ENCODE results near the gene ATF6B.

The ATF6B gene

GRCh38 chr6:32127717-32128592 is at the start of gene ATF6B:
Gene ATF6B (minus strand): TSS chr6:32128246. CDS start chr6:32128207, 39 bp downstream.
- in situ Hi-C loops (cut with HindIII; ENCODE audit: low sequenced_read_pairs), result no loop called here

- in situ Hi-C loops (cut with HindIII; ENCODE audit: low sequenced_read_pairs), result no loop called here
These were observed 49.2 kb upstream of the ATF6B start for GRCh38 chr6:32177183-32177787.

- in situ Hi-C loops (cut with HindIII; ENCODE audit: low sequenced_read_pairs), result no loop called here
These were observed 48.6 kb upstream of the ATF6B start for GRCh38 chr6:32176476-32177182.

GRCh38 chr6:32175711-32176475 is 47.8 kb upstream of the ATF6B start, which contains the start of gene AGPAT1:
Gene AGPAT1 (minus strand): TSS chr6:32176084. CDS start chr6:32171496, 4,588 bp downstream.
- in situ Hi-C loops (cut with HindIII; ENCODE audit: low sequenced_read_pairs), result no loop called here

- in situ Hi-C loops (cut with HindIII; ENCODE audit: low sequenced_read_pairs), result no loop called here
These were observed 47.3 kb upstream of the ATF6B start for GRCh38 chr6:32175322-32175710.

- in situ Hi-C loops (cut with HindIII; ENCODE audit: low sequenced_read_pairs), result no loop called here
These were observed 46.4 kb upstream of the ATF6B start for GRCh38 chr6:32174416-32174815.

GRCh38 chr6:32173051-32173727 is 45.1 kb upstream of the ATF6B start:
- in situ Hi-C loops (cut with HindIII; ENCODE audit: low sequenced_read_pairs), result no loop called here

GRCh38 chr6:32171234-32171633 is 43.2 kb upstream of the ATF6B start:
- in situ Hi-C loops (cut with HindIII; ENCODE audit: low sequenced_read_pairs), result no loop called here

GRCh38 chr6:32170294-32170693 is 42.2 kb upstream of the ATF6B start:
- in situ Hi-C loops (cut with HindIII; ENCODE audit: low sequenced_read_pairs), result no loop called here

- in situ Hi-C loops (cut with HindIII; ENCODE audit: low sequenced_read_pairs), result no loop called here
These were observed 41.0 kb upstream of the ATF6B start for GRCh38 chr6:32168807-32169591.

GRCh38 chr6:32168350-32168749 is 40.3 kb upstream of the ATF6B start:
- in situ Hi-C loops (cut with HindIII; ENCODE audit: low sequenced_read_pairs), result no loop called here

- in situ Hi-C loops (cut with HindIII; ENCODE audit: low sequenced_read_pairs), result no loop called here
These were observed 39.8 kb upstream of the ATF6B start for GRCh38 chr6:32167761-32168262.

GRCh38 chr6:32167154-32167760 is 39.2 kb upstream of the ATF6B start:
- in situ Hi-C loops (cut with HindIII; ENCODE audit: low sequenced_read_pairs), result no loop called here

- in situ Hi-C loops (cut with HindIII; ENCODE audit: low sequenced_read_pairs), result no loop called here
These were observed 38.5 kb upstream of the ATF6B start for GRCh38 chr6:32166411-32167061.

GRCh38 chr6:32164295-32164694 is 36.2 kb upstream of the ATF6B start, which contains the start of gene EGFL8:
Gene EGFL8 (plus strand): TSS chr6:32164595. CDS start chr6:32166166, 1,571 bp downstream.
- in situ Hi-C loops (cut with HindIII; ENCODE audit: low sequenced_read_pairs), result no loop called here

GRCh38 chr6:32163559-32164258 is 35.7 kb upstream of the ATF6B start:
- in situ Hi-C loops (cut with HindIII; ENCODE audit: low sequenced_read_pairs), result no loop called here

- in situ Hi-C loops (cut with HindIII; ENCODE audit: low sequenced_read_pairs), result no loop called here
These were observed 30.0 kb upstream of the ATF6B start for GRCh38 chr6:32158052-32158451.

- in situ Hi-C loops (cut with HindIII; ENCODE audit: low sequenced_read_pairs), result no loop called here
These were observed 28.8 kb upstream of the ATF6B start for GRCh38 chr6:32156891-32157290.
